Stimulated activated CD4-positive, alpha-beta T cell treated with anti-CD3 and anti-CD28 coated beads, Interleukin-12 subunit alpha, Interleukin-12 subunit beta, amount 100 ng/mL, for 24 hours (primary cell): Measurements from ENCODE around the gene ZNF195.
A peak's percentile ranks its signal among the peaks of the same experiment; 100 is the strongest.
"Not testable (repeated sequence)": the region's sequence is repeated elsewhere in the genome, so short reads cannot be mapped to it uniquely, and the experiment has no call there.

Experiments
- DNase-seq, 2 experiments: peaks; one replicate each; pipeline ENCODE4 v3.0.0-alpha.2; 2020; ENCODE audit warnings: low read depth in 2 of 2

The ZNF195 gene

GRCh38 chr11:3347127-3347526 lies 31.8 kb downstream of the ZNF195 start:
- no peak for DNase-seq

- DNase-seq, result no peak
Observed at GRCh38 chr11:3346587-3346986, 32.4 kb downstream of the ZNF195 start.

- DNase-seq, result no peak
Observed at GRCh38 chr11:3345736-3346135, 33.2 kb downstream of the ZNF195 start.

- no peak for DNase-seq
Observed at GRCh38 chr11:3344327-3345174, 34.4 kb downstream of the ZNF195 start.

- DNase-seq, result no peak
Observed at GRCh38 chr11:3342709-3343108, 36.2 kb downstream of the ZNF195 start.

GRCh38 chr11:3341298-3341697 lies 37.6 kb downstream of the ZNF195 start:
- DNase-seq, result peak; percentile 34 to 69

- no peak for DNase-seq
Observed at GRCh38 chr11:3340025-3340424, 38.9 kb downstream of the ZNF195 start.

- DNase-seq, result no peak
Observed at GRCh38 chr11:3339340-3339624, 39.7 kb downstream of the ZNF195 start.

- DNase-seq, result no peak
Observed at GRCh38 chr11:3338569-3339339, 40.2 kb downstream of the ZNF195 start.

GRCh38 chr11:3336420-3336819 lies 42.5 kb downstream of the ZNF195 start:
- not testable (repeated sequence) for DNase-seq

- not testable (repeated sequence) for DNase-seq
Observed at GRCh38 chr11:3333157-3333556, 45.8 kb downstream of the ZNF195 start.

- DNase-seq, result not testable (repeated sequence)
Observed at GRCh38 chr11:3331078-3331477, 47.9 kb downstream of the ZNF195 start.

- not testable (repeated sequence) for DNase-seq
Observed at GRCh38 chr11:3330064-3330463, 48.9 kb downstream of the ZNF195 start.

- not testable (repeated sequence) for DNase-seq
Observed at GRCh38 chr11:3328503-3328902, 50.4 kb downstream of the ZNF195 start.

- DNase-seq, result not testable (repeated sequence)
Observed at GRCh38 chr11:3326450-3326849, 52.5 kb downstream of the ZNF195 start.

GRCh38 chr11:3324724-3325123 lies 54.2 kb downstream of the ZNF195 start:
- DNase-seq, result not testable (repeated sequence)
